Aorta (tissue), 5 donors: ENCODE results near the gene HOMER2. TPM values are rescaled to one million over a fixed set of nuclear protein-coding genes. Genes with fewer than 3 reads are reported as not detected.

ENCODE experiments used
- ATAC-seq: fragments of 200-7000 bp; cut with Tn5 transposase; one replicate; pipeline ENCODE4 v1.9.1; 2022; ENCODE audit warnings: moderate library complexity; ENCODE audit not compliant: low FRiP score
- DNase-seq, 2 donors: peaks; one replicate each; pipeline ENCODE4 v3.0.0-alpha.2; 2020
- H3K27ac ChIP-seq, 2 donors: one replicate each; pipeline ENCODE4 v1.5.1; 2013; ENCODE audit warnings: low read length in 2 of 2, mild to moderate bottlenecking in 2 of 2, moderate library complexity in 2 of 2, control low read depth in 1 of 2, inconsistent platforms in 1 of 2, low read depth in 1 of 2
- H3K27me3 ChIP-seq, 2 donors: one replicate each; pipeline ENCODE4 v1.6.1; 2013; ENCODE audit warnings: control low read depth in 1 of 2, low read length in 1 of 2, mild to moderate bottlenecking in 1 of 2, moderate library complexity in 1 of 2; ENCODE audit not compliant: insufficient read depth in 2 of 2, control insufficient read depth in 1 of 2
- H3K36me3 ChIP-seq, 2 donors: one replicate each; pipeline ENCODE4 v1.6.1; 2013; ENCODE audit warnings: control low read depth in 1 of 2, low read length in 1 of 2, mild to moderate bottlenecking in 1 of 2; ENCODE audit not compliant: insufficient read depth in 2 of 2, control insufficient read depth in 1 of 2
- H3K4me1 ChIP-seq, 2 donors: one replicate each; pipeline ENCODE4 v1.6.1; 2013; ENCODE audit warnings: low read length in 2 of 2, control low read depth in 1 of 2, mild to moderate bottlenecking in 1 of 2, moderate library complexity in 1 of 2; ENCODE audit not compliant: insufficient read depth in 2 of 2, control insufficient read depth in 1 of 2
- H3K4me3 ChIP-seq, 2 donors: one replicate each; pipeline ENCODE4 v1.5.1; 2013; ENCODE audit warnings: low read length in 2 of 2, control low read depth in 1 of 2, mild to moderate bottlenecking in 1 of 2
- H3K9me3 ChIP-seq: one replicate; pipeline ENCODE4 v1.6.1; 2013; ENCODE audit warnings: mild to moderate bottlenecking, low read length; ENCODE audit not compliant: control insufficient read depth
- WGBS, 2 donors: extraction: QIAGEN DNeasy Blood & Tissue Kit; methylation state at CpG; one replicate each; pipeline ENCODE4 v1.1.7; 2013; 5-methylcytosine and 5-hydroxymethylcytosine counted together
- intact Hi-C, 2 donors: fragments of 100-400 bp; cut with DNase I; formaldehyde crosslinking; loops; one replicate each; pipeline versions ENCODE4 v1.14.2 to v1.15.0; 2022
- polyA plus RNA-seq, 2 donors: library from polyadenylated mRNA; stranded (reverse); fragments of 200-250 nt; gene quantifications; one replicate each; pipeline ENCODE4 v1.2.3, GENCODE V29; 2013
- total RNA-seq, 2 donors: library from RNA; stranded (reverse); fragmentation: NEBNext Ultra II Directional; extraction: Animal tissue kit (Norgen Biotek cat#: 25700); gene quantifications; one replicate each; pipeline ENCODE4 v1.2.1, GENCODE V29; 2021
- donor health status: healthy with polysubstance abuse.
- donor health status: Bipolar disorder and iron deficiency.
- donor health status: DM: no; HTN: no; CAD: no.
- donor health status: DM: no; HTN: no; CAD: no.
- donor health status: DM: yes; HTN: yes; CAD: no.

Gene HOMER2
- total and polyA plus RNA-seq, 4 donors: 0.50 to 7.1 (median 2.3) TPM

DNA sequence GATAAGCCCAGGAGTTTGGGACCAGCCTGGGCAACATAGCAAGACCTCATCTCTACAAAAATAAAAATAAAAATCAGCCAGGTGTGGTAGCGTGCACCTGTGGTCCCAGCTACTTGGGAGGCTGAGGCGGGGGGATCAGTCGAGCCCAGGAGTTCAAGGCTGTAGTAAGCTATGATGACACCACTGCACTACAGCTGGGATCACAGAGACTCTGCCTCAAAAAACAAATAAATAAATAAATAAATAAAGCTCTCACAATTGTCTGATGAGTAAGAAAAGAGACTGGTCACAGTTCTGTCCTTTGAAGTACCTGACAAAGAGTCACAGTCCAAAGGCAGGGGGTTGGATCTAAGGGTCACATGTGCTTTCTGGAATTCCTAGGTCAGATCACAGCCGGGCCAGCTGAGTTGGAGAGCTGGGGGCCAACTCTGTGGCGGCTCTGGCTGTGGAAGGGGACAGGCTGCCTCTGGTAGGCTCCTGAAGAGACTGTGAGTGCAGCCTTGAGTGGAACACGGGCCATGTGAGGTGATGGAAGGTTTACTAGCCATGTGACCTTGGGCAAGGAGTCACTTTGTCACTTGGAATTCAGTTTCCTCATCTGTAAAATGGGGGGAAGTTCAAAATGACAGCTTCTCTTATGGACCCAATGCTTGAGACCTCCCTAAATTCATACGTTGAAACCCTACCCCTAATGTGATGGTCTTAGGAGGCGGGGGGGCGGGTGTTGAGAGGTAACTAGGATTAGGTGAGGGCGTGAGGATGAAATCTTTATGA lies 95.9 kb downstream of the HOMER2 start:
- Histone ChIP-seq H3K4me3 (no peak overlapping the region), H3K36me3 (no peaks in the 10 kb centered on the region), H3K27ac (no peak overlapping the region), H3K27me3 (no peaks in the 10 kb centered on the region), H3K4me1 (no peaks in the 10 kb centered on the region), H3K9me3 (no peaks in the 10 kb centered on the region)
- intact Hi-C loops: no loop called here
- DNase-seq: no peak
- WGBS, 2 donors: 92 to 93% methylated on average over 10 of the region's 10 CpGs
- ATAC-seq: no peak

GRCh38 chr15:82855286-82856100 lies 97.0 kb downstream of the HOMER2 start:
- Histone ChIP-seq H3K27me3 (no peaks in the 10 kb centered on the region), H3K4me1 (no peaks in the 10 kb centered on the region), H3K9me3 (no peaks in the 10 kb centered on the region), H3K4me3 (no peak overlapping the region), H3K27ac (no peak overlapping the region), H3K36me3 (no peaks in the 10 kb centered on the region)
- no peak for ATAC-seq
- DNase-seq: no peak
- WGBS, 2 donors: 81 to 82% methylated on average over 17 of the region's 17 CpGs
- intact Hi-C loops: no loop called here

DNA sequence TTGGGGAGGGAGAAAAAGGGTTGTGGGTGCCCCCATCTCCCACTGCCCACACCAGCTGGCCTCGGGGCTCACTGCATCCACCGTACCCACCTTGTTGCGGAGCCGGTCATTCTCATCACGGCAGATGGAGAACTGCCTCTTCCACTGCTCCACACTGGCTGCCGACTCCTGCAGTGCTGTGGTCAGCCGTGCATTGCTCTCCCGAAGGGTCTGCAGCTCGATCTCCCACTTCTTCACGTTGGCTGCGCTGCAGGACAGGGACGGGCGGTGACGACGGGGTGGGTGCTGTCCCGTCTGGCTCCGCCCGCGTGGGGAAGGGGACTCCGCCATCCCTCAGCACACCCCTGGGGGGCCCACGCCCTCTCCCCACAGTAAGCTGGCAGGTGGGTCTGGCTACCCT lies 98.0 kb downstream of the HOMER2 start:
- Histone ChIP-seq H3K27ac (no peak overlapping the region), H3K4me3 (no peak overlapping the region), H3K27me3 (no peaks in the 10 kb centered on the region), H3K36me3 (no peaks in the 10 kb centered on the region), H3K9me3 (no peaks in the 10 kb centered on the region), H3K4me1 (no peaks in the 10 kb centered on the region)
- ATAC-seq (no peak), DNase-seq (no peak)
- 92 to 93% methylated on average over 21 of the region's 21 CpGs for WGBS, 2 donors
- intact Hi-C loops: loop anchor here in 1 of 2 donors (5.0 kb wide), 1 partner anchor 148 kb away; no protein-coding TSS in a partner anchor

DNA sequence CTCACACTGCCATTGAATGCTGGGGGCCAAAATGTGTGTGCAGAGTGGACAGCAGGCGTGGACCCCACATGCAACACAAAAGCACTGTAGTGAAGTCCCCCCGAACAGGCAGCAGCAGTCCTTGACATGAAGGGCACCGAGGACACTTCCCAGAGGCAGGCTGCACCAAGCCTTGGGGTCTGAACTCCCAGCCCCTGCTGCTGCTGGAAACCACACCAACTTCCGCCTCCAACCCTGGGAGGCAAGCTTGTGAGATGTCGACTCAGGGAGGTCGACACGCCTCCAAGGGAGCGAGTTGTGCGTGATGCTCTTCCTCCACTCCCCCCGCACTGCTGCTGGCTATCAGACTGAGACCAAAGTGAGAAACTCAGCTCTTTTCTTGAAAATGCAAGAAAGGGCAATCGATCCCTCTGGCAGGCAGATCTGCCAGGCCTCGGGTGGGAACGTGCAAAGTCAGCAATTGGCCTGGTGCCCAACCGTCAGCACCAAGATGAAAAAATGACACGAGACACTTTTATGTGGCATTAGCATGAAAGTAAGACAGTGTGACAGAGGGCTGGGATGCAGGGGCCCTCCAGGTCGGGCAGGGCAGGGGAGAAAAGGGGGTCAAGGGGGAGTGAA lies 99.5 kb downstream of the HOMER2 start:
- Histone ChIP-seq H3K36me3 (no peaks in the 10 kb centered on the region), H3K9me3 (no peaks in the 10 kb centered on the region), H3K27ac (no peak overlapping the region), H3K4me3 (no peak overlapping the region), H3K4me1 (no peaks in the 10 kb centered on the region), H3K27me3 (no peaks in the 10 kb centered on the region)
- ATAC-seq: no peak
- 39 to 50% methylated on average over 16 of the region's 16 CpGs for WGBS, 2 donors
- DNase-seq: no peak
- intact Hi-C loops: loop anchor here in 1 of 2 donors (5.0 kb wide), 1 partner anchor 149 kb away; no protein-coding TSS in a partner anchor

DNA sequence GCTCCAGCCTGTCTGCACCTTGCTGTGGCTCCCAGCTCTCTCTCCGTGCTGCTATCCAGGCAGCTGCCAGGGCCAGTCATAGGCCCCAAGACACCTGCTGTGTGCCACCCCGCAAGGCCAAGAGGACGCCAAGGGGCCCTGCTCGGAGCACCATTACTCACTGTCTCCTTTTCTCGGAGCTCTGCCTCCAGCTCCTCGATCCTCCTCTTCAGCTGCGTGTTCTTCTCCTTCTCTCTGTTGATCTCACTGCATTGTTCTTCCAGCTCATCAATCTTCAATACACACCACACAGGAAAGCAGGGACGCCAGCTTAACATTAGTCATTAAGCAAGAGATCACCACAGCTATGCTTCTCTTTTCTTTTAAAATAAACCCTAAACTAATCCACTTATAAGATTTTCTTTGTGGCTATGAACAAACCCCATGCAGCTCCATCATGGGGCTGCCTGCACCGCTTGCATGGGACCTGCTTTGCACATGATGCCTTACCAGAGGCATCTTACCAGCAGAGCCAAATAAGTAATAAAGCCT lies 100.5 kb downstream of the HOMER2 start:
- intact Hi-C loops: loop anchor here in 1 of 2 donors (5.0 kb wide), 1 partner anchor 150 kb away; no protein-coding TSS in a partner anchor
- WGBS, 2 donors: 78 to 88% methylated on average over 9 of the region's 9 CpGs

GRCh38 chr15:82851306-82851850 lies 101.1 kb downstream of the HOMER2 start:
- no peaks in the 10 kb centered on the region for H3K27me3 ChIP-seq
- DNase-seq (no peak), ATAC-seq (no peak)
- no peaks in the 10 kb centered on the region for H3K4me1 ChIP-seq
- H3K36me3 ChIP-seq: no peaks in the 10 kb centered on the region
- H3K9me3 ChIP-seq: no peaks in the 10 kb centered on the region
- WGBS, 2 donors: 89 to 92% methylated on average over 14 of the region's 14 CpGs
- H3K4me3 ChIP-seq: no peak overlapping the region
- intact Hi-C loops: loop anchor here in 1 of 2 donors (5.0 kb wide), 1 partner anchor 151 kb away; no protein-coding TSS in a partner anchor
- no peak overlapping the region for H3K27ac ChIP-seq

More for the DNA sequence above, 100.5 kb downstream of the HOMER2 start:
- H3K27me3 ChIP-seq: no peaks in the 10 kb centered on the region
- DNase-seq (no peak), ATAC-seq (no peak)
- no peak overlapping the region for H3K27ac ChIP-seq
- H3K9me3 ChIP-seq: no peaks in the 10 kb centered on the region
- no peaks in the 10 kb centered on the region for H3K36me3 ChIP-seq
- no peaks in the 10 kb centered on the region for H3K4me1 ChIP-seq
- H3K4me3 ChIP-seq: no peak overlapping the region

DNA sequence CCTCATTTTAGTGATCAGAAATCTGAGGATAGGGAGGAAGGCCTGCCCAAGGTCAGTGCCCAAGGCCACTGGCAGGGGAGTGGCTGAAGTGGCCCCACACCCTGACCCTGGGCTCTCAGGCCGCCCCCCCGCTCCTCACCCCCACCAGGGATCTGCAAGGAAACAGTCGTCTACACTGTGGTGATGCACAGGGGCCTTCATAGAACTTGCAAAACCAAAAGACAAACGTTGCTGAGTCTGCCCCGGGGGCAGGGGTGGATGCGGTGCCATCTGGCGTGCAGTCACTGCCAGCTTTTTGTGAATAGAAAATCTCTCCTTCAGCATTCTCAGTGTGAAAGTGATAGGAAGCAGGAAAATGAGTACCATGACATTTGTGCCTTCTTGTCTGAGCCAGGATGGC lies 101.8 kb downstream of the HOMER2 start:
- H3K27me3 ChIP-seq: no peaks in the 10 kb centered on the region
- ATAC-seq (no peak), DNase-seq (no peak)
- H3K9me3 ChIP-seq: no peaks in the 10 kb centered on the region
- no peak overlapping the region for H3K4me3 ChIP-seq
- WGBS, 2 donors: 74 to 77% methylated on average over 7 of the region's 7 CpGs
- no peak overlapping the region for H3K27ac ChIP-seq
- H3K4me1 ChIP-seq: no peaks in the 10 kb centered on the region
- intact Hi-C loops: loop anchor here in 1 of 2 donors (5.0 kb wide), 1 partner anchor 152 kb away; no protein-coding TSS in a partner anchor
- H3K36me3 ChIP-seq: no peaks in the 10 kb centered on the region
